Smooth muscle cell (in vitro differentiated cells): ENCODE results near the gene CHRND. TPM values are rescaled to one million over a fixed set of nuclear protein-coding genes. Genes with fewer than 3 reads are reported as not detected.

Experiments used
- DNase-seq: peaks from one replicate; lab custom pipeline; 2025; ENCODE audit not compliant: unreplicated experiment; lab: John Stamatoyannopoulos, UW
- H2AFZ ChIP-seq: fragments of 200-600 bp; sonication (generic); 2 replicates; pipeline ENCODE4 v1.6.0; 2016; ENCODE audit warnings: antibody characterized with exemption, low read depth, mild to moderate bottlenecking
- H3F3A ChIP-seq: fragments of 200-600 bp; sonication (generic); 2 replicates; pipeline ENCODE4 v1.6.0; 2017; ENCODE audit warnings: antibody characterized with exemption, low read depth
- H3K27ac ChIP-seq: fragments of 200-600 bp; sonication (generic); 2 replicates; pipeline ENCODE4 v1.5.1; 2016; ENCODE audit warnings: low read depth, mild to moderate bottlenecking
- H3K27me3 ChIP-seq: fragments of 200-600 bp; sonication (generic); 2 replicates; pipeline ENCODE4 v1.6.1; 2016; ENCODE audit warnings: low read depth, mild to moderate bottlenecking
- H3K36me3 ChIP-seq: fragments of 200-600 bp; sonication (generic); 2 replicates; pipeline ENCODE4 v1.5.1; 2016; ENCODE audit warnings: low read depth
- H3K4me1 ChIP-seq: fragments of 200-600 bp; sonication (generic); 2 replicates; pipeline ENCODE4 v1.5.1; 2016; ENCODE audit warnings: low read depth
- H3K4me2 ChIP-seq: fragments of 200-600 bp; sonication (generic); 2 replicates; pipeline ENCODE4 v1.6.0; 2016; ENCODE audit warnings: mild to moderate bottlenecking
- H3K4me3 ChIP-seq: fragments of 200-600 bp; sonication (generic); 2 replicates; pipeline ENCODE4 v1.5.1; 2016; ENCODE audit warnings: mild to moderate bottlenecking
- H3K79me2 ChIP-seq: fragments of 200-600 bp; sonication (generic); 2 replicates; pipeline ENCODE4 v1.6.0; 2016; ENCODE audit warnings: low read depth, mild to moderate bottlenecking
- H3K9ac ChIP-seq: fragments of 200-600 bp; sonication (generic); 2 replicates; pipeline ENCODE4 v1.6.0; 2016; ENCODE audit warnings: low read depth
- H3K9me3 ChIP-seq: fragments of 200-600 bp; sonication (generic); replicated peaks from 2 replicates; pipeline ENCODE4 v1.5.1; 2016; ENCODE audit warnings: low read depth
- H4K20me1 ChIP-seq: fragments of 200-600 bp; sonication (generic); 2 replicates; pipeline ENCODE4 v1.6.0; 2016; ENCODE audit warnings: low read depth
- WGBS: methylation state at CpG from one replicate; pipeline ENCODE4 v1.1.7; 2016; ENCODE audit warnings: low lambda C conversion rate; 5-methylcytosine and 5-hydroxymethylcytosine counted together
- polyA plus RNA-seq: library from polyadenylated mRNA; unstranded; fragments of >200 nt; fragmentation: Nextera tagmentation; extraction: Ambion mirVana; gene quantifications from 2 replicates; pipeline ENCODE4 v1.2.1, GENCODE V29; 2016
- total RNA-seq: library from RNA; depleted of rRNA; stranded (reverse); fragments of >200 nt; gene quantifications from 2 replicates; pipeline ENCODE4 v1.2.3, GENCODE V29; 2014
- TF ChIP-seq, protein P1 (sequence below): fragments of 200-600 bp; sonication (generic); IDR thresholded peaks from 2 replicates; pipeline ENCODE4 v1.5.1; 2017; ENCODE audit warnings: borderline replicate concordance, mild to moderate bottlenecking, antibody characterized with exemption; ENCODE audit not compliant: insufficient read depth, poor library complexity, severe bottlenecking

Gene CHRND
- total and polyA plus RNA-seq, 2 experiments from 2014 or later = not detected

DNA sequence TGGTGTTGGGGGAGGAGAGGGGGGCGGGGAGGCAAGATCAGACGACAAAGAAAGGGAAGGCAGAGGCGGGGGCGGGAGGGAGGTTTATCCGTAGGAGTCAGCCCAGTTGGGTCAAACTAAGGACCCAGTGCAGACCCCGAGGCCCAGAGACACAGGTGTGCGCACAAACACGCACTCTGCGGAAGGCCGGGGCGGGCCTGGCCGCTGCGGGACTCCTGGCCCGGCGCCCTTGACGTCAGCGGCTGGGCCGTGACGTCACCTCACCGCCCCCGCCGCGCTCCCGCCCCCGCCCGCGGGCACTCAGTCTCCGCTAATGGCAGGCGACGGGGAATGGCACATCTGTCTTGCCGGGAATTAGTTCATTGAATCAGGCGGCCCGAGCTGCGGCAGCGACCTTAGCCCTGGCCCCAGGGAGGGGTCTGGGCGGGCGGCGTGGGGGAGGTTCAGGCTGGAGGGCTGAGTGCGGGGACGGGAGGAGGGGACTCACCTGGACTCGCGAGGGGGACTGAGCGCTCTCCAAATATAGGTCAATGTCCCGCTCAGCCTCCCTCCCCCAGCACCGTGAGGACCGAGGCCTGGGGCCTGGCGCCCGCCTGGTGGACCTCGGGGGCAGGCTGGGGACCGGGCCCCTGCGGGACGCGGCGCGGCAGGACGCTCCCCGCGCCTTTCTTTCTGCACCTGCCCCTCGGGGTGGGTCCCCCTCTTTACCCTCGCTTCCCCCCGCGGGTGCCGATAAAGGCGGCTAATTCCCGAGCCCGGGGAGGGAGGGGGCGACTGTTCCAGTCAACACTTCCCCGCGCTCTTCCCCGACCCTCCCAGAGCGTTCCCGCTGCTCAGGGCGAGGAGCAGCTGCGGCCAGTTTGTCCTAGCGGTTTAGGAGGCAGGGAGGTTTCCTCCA lies 22.8 kb upstream of the CHRND start:
- H4K20me1 ChIP-seq = no peaks in the 10 kb centered on the region
- H3F3A ChIP-seq = no peaks in the 10 kb centered on the region
- no peaks in the 10 kb centered on the region for H3K9me3 ChIP-seq
- H3K4me3 ChIP-seq = peak overlapping the region; percentile 43
- H3K9ac ChIP-seq = no peak overlapping the region
- TF ChIP-seq, protein P1, sequence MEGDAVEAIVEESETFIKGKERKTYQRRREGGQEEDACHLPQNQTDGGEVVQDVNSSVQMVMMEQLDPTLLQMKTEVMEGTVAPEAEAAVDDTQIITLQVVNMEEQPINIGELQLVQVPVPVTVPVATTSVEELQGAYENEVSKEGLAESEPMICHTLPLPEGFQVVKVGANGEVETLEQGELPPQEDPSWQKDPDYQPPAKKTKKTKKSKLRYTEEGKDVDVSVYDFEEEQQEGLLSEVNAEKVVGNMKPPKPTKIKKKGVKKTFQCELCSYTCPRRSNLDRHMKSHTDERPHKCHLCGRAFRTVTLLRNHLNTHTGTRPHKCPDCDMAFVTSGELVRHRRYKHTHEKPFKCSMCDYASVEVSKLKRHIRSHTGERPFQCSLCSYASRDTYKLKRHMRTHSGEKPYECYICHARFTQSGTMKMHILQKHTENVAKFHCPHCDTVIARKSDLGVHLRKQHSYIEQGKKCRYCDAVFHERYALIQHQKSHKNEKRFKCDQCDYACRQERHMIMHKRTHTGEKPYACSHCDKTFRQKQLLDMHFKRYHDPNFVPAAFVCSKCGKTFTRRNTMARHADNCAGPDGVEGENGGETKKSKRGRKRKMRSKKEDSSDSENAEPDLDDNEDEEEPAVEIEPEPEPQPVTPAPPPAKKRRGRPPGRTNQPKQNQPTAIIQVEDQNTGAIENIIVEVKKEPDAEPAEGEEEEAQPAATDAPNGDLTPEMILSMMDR = no peak
- peaks cover 17% of the 10 kb centered on the region for H3K4me1 ChIP-seq
- H2AFZ ChIP-seq = peak overlapping the region; percentile 60
- H3K4me2 ChIP-seq = peak overlapping the region; percentile 81
- DNase-seq = peak; percentile 10
- peaks cover 59% of the 10 kb centered on the region for H3K27me3 ChIP-seq
- H3K27ac ChIP-seq = no peak overlapping the region
- no peaks in the 10 kb centered on the region for H3K36me3 ChIP-seq
- H3K79me2 ChIP-seq = no peaks in the 10 kb centered on the region
- 1% methylated on average over 32 of the region's 75 CpGs for WGBS

DNA sequence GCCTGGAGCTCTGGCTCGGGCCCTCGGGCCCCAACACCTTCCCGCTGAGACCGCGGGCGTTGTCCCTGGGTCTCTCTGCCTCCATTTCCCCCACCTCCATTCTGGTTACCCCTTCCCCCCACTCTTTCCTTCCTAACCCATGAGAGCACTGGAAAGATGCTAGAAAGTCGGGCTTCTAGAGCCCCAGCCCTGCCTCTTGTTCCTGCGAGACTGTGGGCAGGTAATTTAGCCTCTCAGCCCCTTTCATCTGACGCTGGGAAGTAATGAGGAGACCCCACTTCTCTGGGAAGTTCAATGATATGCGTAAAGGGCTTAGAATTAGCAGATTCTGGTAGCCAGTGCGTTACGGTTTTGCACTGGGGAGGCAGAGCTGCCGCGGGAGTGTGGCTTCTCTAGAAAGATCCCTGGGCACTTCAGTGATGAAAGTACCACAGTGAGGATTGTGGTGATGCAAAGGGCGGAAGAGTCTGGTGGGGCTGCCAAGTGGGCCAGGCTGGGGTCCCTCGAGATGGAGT lies 22.1 kb upstream of the CHRND start:
- Histone ChIP-seq H3K9me3 (no peaks in the 10 kb centered on the region), H4K20me1 (no peaks in the 10 kb centered on the region), H3K4me2 (peak overlapping the region; percentile 81), H3K9ac (no peak overlapping the region), H3K27ac (no peak overlapping the region), H3K79me2 (no peaks in the 10 kb centered on the region), H3F3A (no peaks in the 10 kb centered on the region), H3K36me3 (no peaks in the 10 kb centered on the region), H3K4me3 (peak overlapping the region; percentile 43), H3K4me1 (peaks cover 17% of the 10 kb centered on the region), H3K27me3 (peaks cover 56% of the 10 kb centered on the region), H2AFZ (peak overlapping the region; percentile 60)
- no peak for DNase-seq
- TF ChIP-seq, protein P1 = no peak
- 34% methylated on average over 16 of the region's 16 CpGs for WGBS

DNA sequence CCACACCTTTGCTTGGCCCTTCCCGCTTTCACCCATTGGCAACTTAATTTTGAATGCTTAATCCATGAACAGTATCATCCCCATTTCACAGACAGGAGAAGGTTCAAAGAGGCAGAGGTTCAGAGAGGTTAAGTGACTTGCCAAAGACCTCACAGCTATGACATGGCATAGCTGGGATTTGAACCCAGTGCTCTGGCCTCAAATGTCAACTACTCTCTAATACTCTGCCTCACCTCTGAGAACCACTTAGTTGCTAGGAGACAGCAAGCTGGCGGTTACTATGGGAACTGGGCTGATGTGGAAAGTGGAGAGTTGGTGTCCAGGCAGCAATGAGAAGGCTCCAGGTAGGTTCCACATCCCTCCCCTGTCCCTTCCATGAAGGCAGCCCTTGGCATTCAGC lies 21.5 kb upstream of the CHRND start:
- H3K4me2 ChIP-seq = no peak overlapping the region
- no peaks in the 10 kb centered on the region for H3K79me2 ChIP-seq
- H3K36me3 ChIP-seq = no peaks in the 10 kb centered on the region
- H3F3A ChIP-seq = no peaks in the 10 kb centered on the region
- H3K4me1 ChIP-seq = peaks cover 17% of the 10 kb centered on the region
- no peaks in the 10 kb centered on the region for H3K9me3 ChIP-seq
- no peak overlapping the region for H3K27ac ChIP-seq
- no peak for DNase-seq
- H3K4me3 ChIP-seq = no peak overlapping the region
- whole genome bisulfite sequencing = 67% methylated on average over 2 of the region's 2 CpGs
- TF ChIP-seq, protein P1 = no peak
- no peak overlapping the region for H2AFZ ChIP-seq
- no peak overlapping the region for H3K9ac ChIP-seq
- H3K27me3 ChIP-seq = peaks cover 56% of the 10 kb centered on the region
- no peaks in the 10 kb centered on the region for H4K20me1 ChIP-seq
